HUES6 (cell line): ENCODE results near the gene C1QTNF1.

Experiments
- H3K27ac ChIP-seq: 2 replicates; pipeline ENCODE4 v1.7.0; 2013; ENCODE audit warnings: low read depth, mild to moderate bottlenecking, low read length, inconsistent platforms
- H3K27me3 ChIP-seq: 2 replicates; pipeline ENCODE4 v1.6.1; 2013; ENCODE audit warnings: low read length; ENCODE audit not compliant: control insufficient read depth, insufficient read depth
- H3K36me3 ChIP-seq: 2 replicates; pipeline ENCODE4 v1.6.1; 2013; ENCODE audit warnings: low read length; ENCODE audit not compliant: control insufficient read depth, insufficient read depth
- H3K4me1 ChIP-seq: 2 replicates; pipeline ENCODE4 v1.6.1; 2013; ENCODE audit warnings: low read length; ENCODE audit not compliant: control insufficient read depth, insufficient read depth
- H3K4me3 ChIP-seq: 2 replicates; pipeline ENCODE4 v1.5.1; 2013; ENCODE audit warnings: low read depth, low read length
- H3K9ac ChIP-seq: one replicate; pipeline ENCODE4 v1.6.1; 2013; ENCODE audit warnings: mild to moderate bottlenecking, low read length
- H3K9me3 ChIP-seq: 2 replicates; pipeline ENCODE4 v1.6.1; 2013; ENCODE audit warnings: low read depth, low read length; ENCODE audit not compliant: control insufficient read depth, insufficient read depth

The C1QTNF1 gene

GRCh38 chr17:79007504-79008381, 16.2 kb upstream of the C1QTNF1 start:
- Histone ChIP-seq H3K27ac (no peak overlapping the region), H3K9ac (no peak overlapping the region), H3K4me1 (peaks cover 14% of the 10 kb centered on the region), H3K36me3 (peaks cover 5% of the 10 kb centered on the region; the same call in 1 of the 2 replicates), H3K4me3 (no peak overlapping the region), H3K9me3 (peaks cover 10% of the 10 kb centered on the region), H3K27me3 (peaks cover 52% of the 10 kb centered on the region)

DNA sequence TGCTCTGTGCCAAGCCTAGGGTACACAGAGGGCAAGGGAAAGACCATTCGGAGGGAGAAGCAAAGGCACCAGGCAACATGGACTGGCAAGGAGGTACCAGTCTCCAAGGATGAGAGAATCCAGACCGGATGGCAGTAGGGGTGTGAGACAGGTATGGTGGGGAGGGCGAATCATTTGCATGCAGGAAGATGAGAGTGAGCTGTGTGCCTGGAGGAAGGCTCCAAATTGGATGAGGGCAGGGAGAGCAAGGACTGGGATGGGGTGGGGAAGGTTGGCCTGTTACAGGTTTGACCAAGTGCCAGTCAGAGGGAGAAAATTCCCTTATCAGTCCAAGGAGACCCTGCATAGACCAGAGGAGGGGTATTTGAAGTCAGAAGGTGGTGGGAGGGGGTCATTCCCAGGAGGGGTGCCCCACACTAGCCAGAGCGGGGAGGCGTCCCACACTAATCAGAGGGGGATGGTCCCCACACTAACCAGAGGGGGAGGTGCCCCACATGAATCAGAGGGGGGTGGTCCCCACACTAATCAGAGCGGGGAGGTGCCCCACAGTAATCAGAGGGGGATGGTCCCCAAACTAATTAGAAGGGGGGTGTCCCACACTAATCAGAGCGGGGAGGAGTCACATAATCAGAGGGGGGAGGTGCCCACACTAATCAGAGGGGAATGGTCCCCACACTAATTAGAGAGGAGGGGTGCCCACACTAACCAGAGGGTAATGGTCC, 15.1 kb upstream of the C1QTNF1 start:
- H3K9ac ChIP-seq = peak overlapping the region; percentile 69
- no peak overlapping the region for H3K27ac ChIP-seq
- H3K4me3 ChIP-seq = peak overlapping the region; percentile 91
- peaks cover 5% of the 10 kb centered on the region; the same call in 1 of the 2 replicates for H3K36me3 ChIP-seq
- H3K9me3 ChIP-seq = peaks cover 20% of the 10 kb centered on the region
- peaks cover 14% of the 10 kb centered on the region for H3K4me1 ChIP-seq
- H3K27me3 ChIP-seq = peaks cover 41% of the 10 kb centered on the region

DNA sequence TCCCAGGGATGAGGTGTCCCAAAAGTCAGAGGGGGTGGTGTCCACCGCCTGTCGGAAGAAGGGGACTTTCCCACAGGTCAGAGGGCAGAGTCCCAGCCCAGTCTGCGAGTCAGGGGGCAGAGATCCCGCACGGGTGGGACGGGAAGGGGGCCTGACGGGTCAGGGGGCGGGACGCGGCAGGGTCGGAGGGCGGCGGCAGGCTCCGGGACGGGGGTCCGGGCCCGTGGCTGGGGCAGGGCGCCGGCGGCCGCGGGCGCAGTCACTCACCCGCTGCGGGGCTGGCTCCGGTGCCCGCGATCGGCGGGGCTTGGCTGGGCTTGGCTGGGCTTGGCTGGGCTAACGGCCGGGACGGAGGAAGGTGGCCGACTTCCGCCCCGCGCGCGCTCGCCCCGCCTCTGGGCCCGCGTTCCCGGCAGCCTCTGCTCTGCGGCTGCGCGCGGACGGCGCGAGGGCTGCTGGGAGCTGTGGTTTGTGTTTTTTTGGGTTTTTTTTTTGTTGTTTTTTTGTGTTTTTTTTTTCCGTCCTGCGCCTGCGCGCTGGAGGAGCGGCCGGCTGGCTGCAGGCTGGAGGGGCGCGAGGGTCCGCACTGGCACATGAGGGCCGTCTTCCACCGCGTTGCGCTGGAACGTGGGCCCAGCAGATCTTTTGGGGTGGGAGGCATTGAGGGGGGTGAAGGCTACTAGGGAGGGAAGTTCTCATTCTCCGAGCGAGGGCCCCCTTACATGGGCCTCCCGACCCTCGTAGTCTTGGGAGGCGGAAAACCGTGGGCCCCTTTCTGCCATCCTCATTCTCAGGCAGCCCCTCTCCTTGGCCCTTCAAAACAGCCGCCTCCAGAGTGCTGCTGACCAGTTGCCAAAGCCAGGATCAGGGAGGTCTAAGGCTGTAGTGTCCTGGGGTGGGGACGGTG, 14.3 kb upstream of the C1QTNF1 start, which contains the start of gene CANT1:
Gene CANT1, minus strand, starts transcription at position 368 of the 907 bp plus-strand sequence. CDS start 12,142 bp downstream, outside the sequence.
- H3K9me3 ChIP-seq = peaks cover 28% of the 10 kb centered on the region
- H3K4me1 ChIP-seq = peaks cover 14% of the 10 kb centered on the region
- H3K36me3 ChIP-seq = peaks cover 5% of the 10 kb centered on the region; the same call in 1 of the 2 replicates
- H3K27ac ChIP-seq = no peak within 1 kb of the TSS
- H3K9ac ChIP-seq = peak within 1 kb of the TSS; percentile 69
- peak within 1 kb of the TSS; percentile 91 for H3K4me3 ChIP-seq
- H3K27me3 ChIP-seq = peaks cover 41% of the 10 kb centered on the region

DNA sequence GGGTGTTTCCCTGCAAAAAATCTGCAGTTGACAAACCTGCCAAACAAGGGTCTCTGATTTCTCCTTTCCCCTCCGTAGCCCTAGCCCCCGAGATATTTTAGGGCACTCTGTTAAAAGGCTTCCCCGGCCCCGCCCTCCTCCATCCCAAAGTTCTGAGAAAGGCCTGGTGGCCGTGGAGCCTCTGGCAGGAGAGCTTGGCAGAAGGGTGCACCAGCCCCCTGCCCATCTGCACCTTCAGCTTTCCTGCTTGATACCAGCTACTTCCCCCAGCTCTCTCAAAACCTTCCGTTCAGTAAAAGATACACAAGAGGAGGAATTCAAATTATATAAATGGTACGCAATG, 13.7 kb upstream of the C1QTNF1 start:
- H3K9me3 ChIP-seq = peaks cover 34% of the 10 kb centered on the region
- H3K27ac ChIP-seq = no peak overlapping the region
- peak overlapping the region; percentile 46 for H3K9ac ChIP-seq
- peak overlapping the region; percentile 91 for H3K4me3 ChIP-seq
- H3K4me1 ChIP-seq = peaks cover 14% of the 10 kb centered on the region
- H3K36me3 ChIP-seq = peaks cover 5% of the 10 kb centered on the region; the same call in 1 of the 2 replicates
- peaks cover 39% of the 10 kb centered on the region for H3K27me3 ChIP-seq

GRCh38 chr17:79011451-79012147, 12.4 kb upstream of the C1QTNF1 start:
- Histone ChIP-seq H3K4me1 (peaks cover 14% of the 10 kb centered on the region), H3K36me3 (peaks cover 5% of the 10 kb centered on the region; the same call in 1 of the 2 replicates), H3K27ac (no peak overlapping the region), H3K9ac (no peak overlapping the region), H3K27me3 (peaks cover 26% of the 10 kb centered on the region), H3K9me3 (peaks cover 41% of the 10 kb centered on the region), H3K4me3 (no peak overlapping the region)

DNA sequence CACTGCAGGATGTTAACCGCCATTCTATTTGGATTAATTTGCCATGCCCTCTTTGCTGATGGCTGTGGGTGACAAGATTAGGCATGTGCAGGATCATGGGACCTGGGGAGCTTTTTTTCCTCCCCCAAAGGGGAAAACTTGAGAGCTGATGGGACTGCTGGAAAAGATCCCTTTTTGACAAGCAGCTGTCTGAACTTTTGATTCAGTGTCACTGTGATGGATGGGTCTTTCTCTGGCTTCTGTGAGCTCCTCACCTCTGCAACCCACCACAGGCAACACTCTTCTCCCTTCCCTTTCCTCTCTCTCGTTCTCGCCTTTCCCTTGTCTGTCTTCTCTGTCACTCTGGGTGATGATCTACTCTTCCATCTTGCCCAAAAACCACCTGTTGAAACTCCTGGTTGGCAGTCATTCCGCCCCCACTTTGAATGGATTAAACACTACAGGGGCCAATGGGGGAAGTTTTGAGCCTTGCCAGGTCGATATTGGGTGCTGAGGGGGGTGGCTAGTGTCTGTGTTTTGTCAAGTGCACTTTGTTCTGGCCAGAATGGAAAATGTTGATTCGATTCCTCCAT, 11.3 kb upstream of the C1QTNF1 start:
- Histone ChIP-seq H3K27ac (no peak overlapping the region), H3K36me3 (peaks cover 3% of the 10 kb centered on the region; the same call in 1 of the 2 replicates), H3K4me3 (no peak overlapping the region), H3K4me1 (peaks cover 14% of the 10 kb centered on the region), H3K9ac (no peak overlapping the region), H3K27me3 (peaks cover 15% of the 10 kb centered on the region), H3K9me3 (peaks cover 41% of the 10 kb centered on the region)

- Histone ChIP-seq H3K36me3 (no peaks in the 10 kb centered on the region), H3K27ac (no peak overlapping the region), H3K9me3 (peaks cover 41% of the 10 kb centered on the region), H3K9ac (no peak overlapping the region), H3K4me1 (peaks cover 5% of the 10 kb centered on the region), H3K4me3 (no peak overlapping the region), H3K27me3 (no peaks in the 10 kb centered on the region)
Measured at GRCh38 chr17:79014158-79014758, 9.7 kb upstream of the C1QTNF1 start.

DNA sequence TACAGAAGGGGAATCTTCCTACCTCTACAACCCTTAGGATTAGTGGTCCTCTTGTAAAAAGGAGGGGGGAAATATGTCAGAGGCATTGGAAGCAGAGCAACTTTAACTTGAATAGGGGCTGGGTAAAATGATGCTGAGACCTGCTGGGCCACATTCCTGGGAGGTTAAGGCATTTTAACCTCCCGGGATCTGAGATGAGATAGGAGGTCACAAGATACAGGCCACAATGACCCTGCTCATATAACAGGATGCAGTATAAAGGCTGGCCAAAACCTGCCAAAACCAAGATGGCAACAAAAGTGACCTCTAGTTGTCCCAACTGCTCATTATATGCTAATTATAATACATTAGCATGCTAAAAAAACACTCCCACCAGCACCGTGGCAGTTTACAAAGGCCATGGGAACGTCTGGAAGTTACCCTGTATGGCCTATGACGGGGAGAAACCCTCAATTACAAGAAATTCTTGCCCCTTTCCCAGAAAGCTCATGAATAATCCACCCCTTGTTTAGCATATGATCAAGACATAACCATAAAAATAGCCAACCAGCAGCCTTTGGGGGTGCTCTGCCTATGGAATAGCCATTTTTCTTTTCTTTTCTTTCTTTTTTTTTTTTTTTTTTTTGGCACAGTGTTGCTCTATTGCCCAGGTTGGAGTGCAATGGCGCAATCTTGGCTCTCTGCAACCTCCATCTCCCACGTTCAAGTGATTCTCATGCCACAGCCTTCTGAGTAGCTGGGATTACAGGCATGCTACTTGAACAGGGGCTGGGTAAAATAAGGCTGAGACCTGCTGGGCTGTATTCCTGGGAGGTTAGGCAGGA, 6.2 kb upstream of the C1QTNF1 start:
- Histone ChIP-seq H3K27me3 (peaks cover 32% of the 10 kb centered on the region), H3K9ac (no peak overlapping the region), H3K36me3 (no peaks in the 10 kb centered on the region), H3K9me3 (peaks cover 31% of the 10 kb centered on the region), H3K4me3 (no peak overlapping the region), H3K4me1 (no peaks in the 10 kb centered on the region), H3K27ac (no peak overlapping the region)

- Histone ChIP-seq H3K27me3 (peaks cover 37% of the 10 kb centered on the region), H3K9ac (no peak overlapping the region), H3K4me3 (no peak overlapping the region), H3K4me1 (peaks cover 3% of the 10 kb centered on the region; the same call in 1 of the 2 replicates), H3K27ac (no peak overlapping the region), H3K36me3 (no peaks in the 10 kb centered on the region), H3K9me3 (peaks cover 25% of the 10 kb centered on the region)
Measured at GRCh38 chr17:79018370-79018695, 5.6 kb upstream of the C1QTNF1 start.
